ENCODE measurements around the gene CNOT9. TPM values are rescaled to one million over a fixed set of nuclear protein-coding genes. Genes with fewer than 3 reads are reported as not detected.
"Not testable (repeated sequence)": the region's sequence is repeated elsewhere in the genome, so short reads cannot be mapped to it uniquely, and the experiment has no call there.

Gene CNOT9
- total RNA-seq, 1 experiment from 2014 or later: 89.5 TPM

DNA sequence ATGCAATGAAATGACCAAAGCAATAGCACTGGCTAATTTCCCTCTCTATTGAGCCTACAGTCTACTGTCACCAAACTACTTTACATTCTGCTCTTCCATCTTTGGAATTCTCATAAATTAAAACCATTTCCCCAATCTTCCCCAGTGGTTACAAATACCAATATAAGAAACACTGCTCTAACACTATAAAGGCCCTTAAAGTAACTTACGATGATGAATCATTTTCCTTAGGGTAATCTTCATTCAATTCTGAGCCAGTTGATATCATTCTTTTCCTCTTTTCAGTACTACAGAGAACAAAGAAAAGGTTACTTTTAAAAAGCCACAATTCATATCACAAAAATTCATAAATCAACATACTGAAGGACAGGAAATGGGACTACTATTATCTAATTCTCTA is 22.6 kb upstream of the CNOT9 start:
- TF ChIP-seq CTCF (conservative IDR thresholded peaks at IDR 0.05; ENCODE audit: low read depth, low read length): no peak
- no peak for TF ChIP-seq EZH2 (IDR thresholded peaks at IDR 0.05; ENCODE audit: borderline replicate concordance, low read depth, low read length, poor library complexity, severe bottlenecking)
- Histone ChIP-seq H3K36me3 (ENCODE audit: insufficient read depth, low read length, poor library complexity, severe bottlenecking) (peaks cover 82% of the 10 kb centered on the region), H3K27ac (ENCODE audit: low read depth, low read length, poor library complexity, severe bottlenecking) (peak overlapping the region; percentile 18), H3K27me3 (replicated peaks; ENCODE audit: insufficient read depth, low read depth, low read length, poor library complexity) (no peaks in the 10 kb centered on the region), H3K4me3 (ENCODE audit: low read depth, low read length, poor library complexity, severe bottlenecking) (no peak overlapping the region), H3K9me3 (ENCODE audit: low read depth, low read length, poor library complexity, severe bottlenecking) (no peaks in the 10 kb centered on the region), H3K4me1 (ENCODE audit: insufficient read depth, low read length, poor library complexity, severe bottlenecking) (no peaks in the 10 kb centered on the region)
- POLR2A ChIA-PET (ENCODE audit: low non-redundant PET): no interaction called here
- DNase-seq (ENCODE audit: low spot score): peak; percentile 61
- intact Hi-C loops (cut with micrococcal nuclease; ENCODE audit: unreplicated experiment): no loop called here
- CTCF ChIA-PET: no interaction called here
- no TSS peak for BruUV-seq (replicated peaks)

GRCh38 chr2:218547511-218547910 is 21.1 kb upstream of the CNOT9 start:
- DNase-seq (ENCODE audit: low spot score): no peak
- ChIA-PET CTCF (no interaction called here), POLR2A (ENCODE audit: low non-redundant PET) (no interaction called here)
- intact Hi-C loops (cut with micrococcal nuclease; ENCODE audit: unreplicated experiment): no loop called here
- no peaks in the 10 kb centered on the region for H3K27me3 ChIP-seq (replicated peaks; ENCODE audit: insufficient read depth, low read depth, low read length, poor library complexity)
- no peaks in the 10 kb centered on the region for H3K4me1 ChIP-seq (ENCODE audit: insufficient read depth, low read length, poor library complexity, severe bottlenecking)
- no peaks in the 10 kb centered on the region for H3K9me3 ChIP-seq (ENCODE audit: low read depth, low read length, poor library complexity, severe bottlenecking)
- BruUV-seq (replicated peaks): no TSS peak
- no peak overlapping the region for H3K4me3 ChIP-seq (ENCODE audit: low read depth, low read length, poor library complexity, severe bottlenecking)
- H3K36me3 ChIP-seq (ENCODE audit: insufficient read depth, low read length, poor library complexity, severe bottlenecking): peaks cover 82% of the 10 kb centered on the region
- H3K27ac ChIP-seq (ENCODE audit: low read depth, low read length, poor library complexity, severe bottlenecking): no peak overlapping the region
- TF ChIP-seq EZH2 (IDR thresholded peaks at IDR 0.05; ENCODE audit: borderline replicate concordance, low read depth, low read length, poor library complexity, severe bottlenecking): no peak
- TF ChIP-seq CTCF (conservative IDR thresholded peaks at IDR 0.05; ENCODE audit: low read depth, low read length): no peak

DNA sequence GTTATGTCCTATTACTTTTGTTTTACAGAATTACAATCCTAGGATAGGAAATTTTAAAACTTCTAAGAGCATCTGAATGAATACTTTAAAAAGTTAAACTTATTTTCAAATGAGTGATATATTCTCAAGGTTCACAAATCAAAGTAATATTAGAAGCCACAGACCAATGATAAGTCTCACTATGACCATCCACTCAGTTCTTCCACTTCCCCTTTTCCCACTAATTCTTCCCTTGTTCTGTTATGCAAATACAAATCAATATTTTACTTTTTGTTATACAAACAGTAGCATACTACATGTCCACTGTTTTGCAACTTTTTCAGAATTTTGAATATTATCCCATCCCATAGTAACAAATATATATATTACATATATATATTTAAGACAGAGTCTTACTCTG is 20.7 kb upstream of the CNOT9 start:
- peaks cover 82% of the 10 kb centered on the region for H3K36me3 ChIP-seq (ENCODE audit: insufficient read depth, low read length, poor library complexity, severe bottlenecking)
- no peak for DNase-seq (ENCODE audit: low spot score)
- intact Hi-C loops (cut with micrococcal nuclease; ENCODE audit: unreplicated experiment): no loop called here
- H3K4me3 ChIP-seq (ENCODE audit: low read depth, low read length, poor library complexity, severe bottlenecking): no peak overlapping the region
- TF ChIP-seq EZH2 (IDR thresholded peaks at IDR 0.05; ENCODE audit: borderline replicate concordance, low read depth, low read length, poor library complexity, severe bottlenecking) (no peak), CTCF (conservative IDR thresholded peaks at IDR 0.05; ENCODE audit: low read depth, low read length) (no peak)
- no peaks in the 10 kb centered on the region for H3K27me3 ChIP-seq (replicated peaks; ENCODE audit: insufficient read depth, low read depth, low read length, poor library complexity)
- no peak overlapping the region for H3K27ac ChIP-seq (ENCODE audit: low read depth, low read length, poor library complexity, severe bottlenecking)
- BruUV-seq (replicated peaks): no TSS peak
- ChIA-PET POLR2A (ENCODE audit: low non-redundant PET) (no interaction called here), CTCF (no interaction called here)
- no peaks in the 10 kb centered on the region for H3K9me3 ChIP-seq (ENCODE audit: low read depth, low read length, poor library complexity, severe bottlenecking)
- H3K4me1 ChIP-seq (ENCODE audit: insufficient read depth, low read length, poor library complexity, severe bottlenecking): no peaks in the 10 kb centered on the region

GRCh38 chr2:218554225-218554624 is 14.4 kb upstream of the CNOT9 start:
- H3K4me1 ChIP-seq (ENCODE audit: insufficient read depth, low read length, poor library complexity, severe bottlenecking); BruUV-seq (replicated peaks); H3K27ac ChIP-seq (ENCODE audit: low read depth, low read length, poor library complexity, severe bottlenecking); H3K27me3 ChIP-seq (replicated peaks; ENCODE audit: insufficient read depth, low read depth, low read length, poor library complexity); intact Hi-C loops (cut with micrococcal nuclease; ENCODE audit: unreplicated experiment); POLR2A ChIA-PET (ENCODE audit: low non-redundant PET); H3K9me3 ChIP-seq (ENCODE audit: low read depth, low read length, poor library complexity, severe bottlenecking); H3K4me3 ChIP-seq (ENCODE audit: low read depth, low read length, poor library complexity, severe bottlenecking); DNase-seq (ENCODE audit: low spot score); CTCF ChIA-PET: not testable (repeated sequence)
- peaks cover 81% of the 10 kb centered on the region for H3K36me3 ChIP-seq (ENCODE audit: insufficient read depth, low read length, poor library complexity, severe bottlenecking)

All from A673 (cell line).